BLaER1 (cell line): ENCODE results near the gene TNS1.

Experiments
- H3K27ac ChIP-seq: shearing (Covaris generic); formaldehyde crosslinking; 2 replicates; pipeline ENCODE4 v1.8.1; 2022
- H3K27me3 ChIP-seq: shearing (Covaris generic); formaldehyde crosslinking; 2 replicates; pipeline ENCODE4 v1.8.1; 2022
- H3K36me3 ChIP-seq: shearing (Covaris generic); formaldehyde crosslinking; 2 replicates; pipeline ENCODE4 v1.8.1; 2022
- H3K4me1 ChIP-seq: shearing (Covaris generic); formaldehyde crosslinking; 2 replicates; pipeline ENCODE4 v1.8.1; 2022
- H3K4me2 ChIP-seq: shearing (Covaris generic); formaldehyde crosslinking; 2 replicates; pipeline ENCODE4 v1.8.1; 2022
- H3K4me3 ChIP-seq: shearing (Covaris generic); formaldehyde crosslinking; 2 replicates; pipeline ENCODE4 v1.8.1; 2022
- H3K9ac ChIP-seq: shearing (Covaris generic); formaldehyde crosslinking; 2 replicates; pipeline ENCODE4 v1.8.1; 2022
- H3K9me3 ChIP-seq: shearing (Covaris generic); formaldehyde crosslinking; 2 replicates; pipeline ENCODE4 v1.8.1; 2022
- H4K20me1 ChIP-seq: shearing (Covaris generic); formaldehyde crosslinking; 2 replicates; pipeline ENCODE4 v1.8.1; 2022
- Cebpa-rat ChIP-seq: shearing (Covaris generic); IDR thresholded peaks from 2 replicates; pipeline ENCODE4 v1.8.1; 2022

TNS1 gene

GRCh38 chr2:217753460-217754200 lies 249.2 kb downstream of the TNS1 start:
- Histone ChIP-seq H3K27me3 (no peaks in the 10 kb centered on the region), H4K20me1 (no peaks in the 10 kb centered on the region), H3K4me3 (no peak overlapping the region), H3K36me3 (no peaks in the 10 kb centered on the region), H3K27ac (no peak overlapping the region), H3K9me3 (no peaks in the 10 kb centered on the region), H3K4me2 (no peak overlapping the region), H3K4me1 (peaks cover 24% of the 10 kb centered on the region), H3K9ac (no peak overlapping the region)
- no peak for TF ChIP-seq Cebpa-rat

- no peaks in the 10 kb centered on the region for H4K20me1 ChIP-seq
- TF ChIP-seq Cebpa-rat = no peak
- peaks cover 24% of the 10 kb centered on the region for H3K4me1 ChIP-seq
These were observed 249.9 kb downstream of the TNS1 start for GRCh38 chr2:217752714-217753459.

GRCh38 chr2:217751952-217752351 lies 250.8 kb downstream of the TNS1 start:
- Histone ChIP-seq H3K9me3 (no peaks in the 10 kb centered on the region), H3K9ac (no peak overlapping the region), H3K4me2 (no peak overlapping the region), H3K4me1 (peaks cover 22% of the 10 kb centered on the region), H3K27me3 (no peaks in the 10 kb centered on the region), H3K36me3 (no peaks in the 10 kb centered on the region), H3K27ac (no peak overlapping the region), H3K4me3 (no peak overlapping the region), H4K20me1 (no peaks in the 10 kb centered on the region)
- TF ChIP-seq Cebpa-rat = no peak

More at GRCh38 chr2:217752714-217753459, 249.9 kb downstream of the TNS1 start:
- no peaks in the 10 kb centered on the region for H3K36me3 ChIP-seq
- no peaks in the 10 kb centered on the region for H3K9me3 ChIP-seq
- no peak overlapping the region for H3K9ac ChIP-seq
- no peak overlapping the region for H3K4me3 ChIP-seq
- no peaks in the 10 kb centered on the region for H3K27me3 ChIP-seq
- no peak overlapping the region for H3K27ac ChIP-seq
- H3K4me2 ChIP-seq = no peak overlapping the region

- H3K9ac ChIP-seq = no peak overlapping the region
- H4K20me1 ChIP-seq = no peaks in the 10 kb centered on the region
- H3K36me3 ChIP-seq = no peaks in the 10 kb centered on the region
- no peaks in the 10 kb centered on the region for H3K27me3 ChIP-seq
- H3K4me3 ChIP-seq = no peak overlapping the region
- peaks cover 14% of the 10 kb centered on the region for H3K4me1 ChIP-seq
- no peak overlapping the region for H3K27ac ChIP-seq
- no peaks in the 10 kb centered on the region for H3K9me3 ChIP-seq
- TF ChIP-seq Cebpa-rat = no peak
- no peak overlapping the region for H3K4me2 ChIP-seq
These were observed 251.6 kb downstream of the TNS1 start for GRCh38 chr2:217751192-217751591.
